ENCODE results near the gene KIAA2012.

DNA sequence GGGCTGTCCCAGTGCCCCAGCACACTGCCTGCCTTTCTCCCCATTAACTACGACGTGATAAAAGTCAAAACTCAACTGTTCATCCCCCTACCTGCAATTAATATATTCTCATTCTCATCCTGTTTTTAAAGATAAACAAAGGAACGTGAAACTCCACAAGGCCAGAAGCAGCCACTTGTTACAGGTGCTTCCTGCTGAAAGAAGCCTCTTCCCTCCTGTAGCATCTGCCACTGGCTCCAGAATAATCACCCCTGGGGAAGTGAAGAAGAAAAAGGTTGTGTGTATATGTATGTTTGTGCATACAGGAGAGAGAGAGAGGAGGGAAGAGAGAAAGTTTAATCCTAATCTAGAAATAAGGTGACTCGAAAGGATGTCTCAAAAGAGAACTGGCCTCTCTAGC is 27.1 kb downstream of the KIAA2012 start:
- no peak for TF ChIP-seq CTCF (optimal IDR thresholded peaks at IDR 0.05 in 1 of 3, IDR thresholded peaks at IDR 0.05 in 1 of 3, conservative IDR thresholded peaks at IDR 0.05 in 1 of 3; ENCODE audit: extremely low read depth in 1 of 3, insufficient read depth in 2 of 3, low read length in 3 of 3)
- TF ChIP-seq EZH2 (IDR thresholded peaks at IDR 0.05; ENCODE audit: low read length) = no peak
